ENCODE data around the gene TPK1.

DNA sequence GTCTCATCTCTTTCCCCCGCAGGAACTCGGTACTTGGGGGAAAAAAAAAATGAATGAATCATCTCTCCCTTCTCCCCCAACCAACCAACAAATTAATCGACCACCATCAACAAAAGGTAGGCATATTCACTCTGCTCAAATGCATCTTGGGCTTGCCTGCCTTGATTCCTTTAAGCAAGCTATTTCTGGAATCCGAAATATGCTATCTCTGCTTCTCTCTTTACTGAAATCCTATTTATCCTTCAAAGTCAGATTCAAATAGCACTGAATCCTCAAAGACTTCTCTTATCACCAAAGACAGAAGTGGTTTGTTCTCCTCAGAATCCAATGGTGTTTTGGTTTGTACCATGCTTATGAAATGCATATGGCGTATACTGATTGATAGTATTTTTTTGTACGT lies 49.6 kb upstream of the TPK1 start:
- no peak for TF ChIP-seq CTCF (conservative IDR thresholded peaks at IDR 0.05 in 1 of 2, IDR thresholded peaks at IDR 0.05 in 1 of 2; ENCODE audit: extremely low read depth in 1 of 2, insufficient read depth in 1 of 2, low read depth in 1 of 2, low read length in 2 of 2)
- TF ChIP-seq EZH2 (IDR thresholded peaks at IDR 0.05; ENCODE audit: borderline replicate concordance, low read length) = no peak
